Fibroblast of skin of left quadriceps (primary cell): ENCODE results near the gene ANO1.

ENCODE experiments used
- DNase-seq, 2 experiments: peaks; one replicate each; pipeline ENCODE4 v3.0.0-alpha.2; 2013; ENCODE audit warnings: low read depth in 2 of 2

ANO1 gene

GRCh38 chr11:70115778-70116177, 37.7 kb downstream of the ANO1 start:
- no peak for DNase-seq

GRCh38 chr11:70116386-70117065, 38.4 kb downstream of the ANO1 start:
- DNase-seq = no peak

- DNase-seq = no peak
Measured at GRCh38 chr11:70117567-70118145, 39.5 kb downstream of the ANO1 start.

DNA sequence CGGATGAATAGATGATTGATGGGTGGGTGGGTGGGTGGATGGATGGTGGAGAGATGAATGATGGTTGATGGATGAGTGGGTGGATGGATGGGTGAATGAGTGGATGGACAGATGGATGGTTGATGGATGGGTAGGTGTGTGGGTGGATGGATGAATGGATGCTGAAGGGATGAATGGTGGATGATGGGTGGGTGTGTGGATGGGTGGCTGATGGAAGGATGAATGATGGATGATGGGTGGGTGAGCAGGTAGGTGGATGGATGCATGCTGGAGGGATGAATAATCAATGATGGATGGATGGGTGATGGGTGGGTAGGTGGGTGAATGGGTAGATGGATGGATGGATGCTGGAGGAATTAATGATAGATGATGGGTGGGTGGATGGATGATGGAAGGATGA, 40.5 kb downstream of the ANO1 start:
- no peak for DNase-seq

- DNase-seq = no peak
Measured at GRCh38 chr11:70119502-70119901, 41.4 kb downstream of the ANO1 start.

- DNase-seq = no peak
Measured at GRCh38 chr11:70120674-70121073, 42.6 kb downstream of the ANO1 start.

DNA sequence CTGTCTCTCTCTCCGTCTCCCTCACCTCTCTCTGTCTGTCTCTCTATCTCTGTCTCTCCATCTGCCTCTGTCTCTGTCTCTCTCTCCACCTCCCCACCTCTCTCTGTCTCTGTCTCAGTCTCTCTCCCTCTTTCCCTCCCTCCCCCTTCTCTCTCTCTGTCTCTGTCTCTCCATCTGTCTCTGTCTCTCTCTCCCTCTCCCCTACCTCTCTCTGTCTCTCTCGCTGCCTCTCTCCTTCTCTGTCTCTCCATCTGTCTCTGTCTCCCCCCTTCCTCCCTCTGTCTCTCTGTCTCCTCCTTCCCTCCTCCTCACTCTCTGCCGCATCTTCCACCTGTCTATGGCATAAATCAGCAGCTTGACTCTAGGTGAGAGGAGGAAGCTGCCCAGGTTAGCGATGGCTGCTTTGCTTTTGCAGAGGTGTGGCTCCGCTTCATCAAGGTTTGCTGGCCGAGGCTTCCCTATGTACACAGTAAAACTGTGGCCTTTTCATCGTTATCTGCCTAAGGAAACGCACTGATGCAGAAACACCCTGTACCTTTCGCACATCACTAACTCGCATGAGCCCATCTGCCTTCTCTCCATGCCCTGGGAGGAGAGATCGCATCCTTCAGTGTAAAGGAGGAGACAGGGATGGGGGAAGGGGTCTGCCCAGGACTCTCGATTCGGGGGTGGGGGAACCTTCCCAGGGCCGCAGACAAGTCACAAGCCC, 44.5 kb downstream of the ANO1 start:
- DNase-seq = no peak

DNA sequence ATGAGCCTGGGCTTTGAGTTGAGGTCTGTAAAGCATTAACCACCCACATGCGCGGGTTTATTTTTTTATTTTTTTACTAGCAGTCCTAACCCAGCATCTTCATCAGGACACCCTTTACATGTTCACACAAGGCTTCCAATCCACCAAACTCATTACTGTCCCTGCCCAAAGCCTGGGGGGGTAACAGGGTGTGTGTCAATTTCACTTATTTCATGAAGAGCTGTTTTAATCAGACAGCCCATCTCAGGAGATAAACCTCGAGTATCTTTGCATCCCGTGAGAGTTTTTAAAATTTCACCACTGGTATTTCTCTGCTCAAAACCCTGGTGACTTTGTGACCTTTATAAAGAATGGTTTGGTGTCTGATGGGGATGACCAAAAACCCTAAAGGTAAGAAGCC, 45.6 kb downstream of the ANO1 start:
- DNase-seq = no peak

- DNase-seq = no peak
Measured at GRCh38 chr11:70124321-70125000, 46.3 kb downstream of the ANO1 start.

- no peak for DNase-seq
Measured at GRCh38 chr11:70126494-70126893, 48.4 kb downstream of the ANO1 start.

DNA sequence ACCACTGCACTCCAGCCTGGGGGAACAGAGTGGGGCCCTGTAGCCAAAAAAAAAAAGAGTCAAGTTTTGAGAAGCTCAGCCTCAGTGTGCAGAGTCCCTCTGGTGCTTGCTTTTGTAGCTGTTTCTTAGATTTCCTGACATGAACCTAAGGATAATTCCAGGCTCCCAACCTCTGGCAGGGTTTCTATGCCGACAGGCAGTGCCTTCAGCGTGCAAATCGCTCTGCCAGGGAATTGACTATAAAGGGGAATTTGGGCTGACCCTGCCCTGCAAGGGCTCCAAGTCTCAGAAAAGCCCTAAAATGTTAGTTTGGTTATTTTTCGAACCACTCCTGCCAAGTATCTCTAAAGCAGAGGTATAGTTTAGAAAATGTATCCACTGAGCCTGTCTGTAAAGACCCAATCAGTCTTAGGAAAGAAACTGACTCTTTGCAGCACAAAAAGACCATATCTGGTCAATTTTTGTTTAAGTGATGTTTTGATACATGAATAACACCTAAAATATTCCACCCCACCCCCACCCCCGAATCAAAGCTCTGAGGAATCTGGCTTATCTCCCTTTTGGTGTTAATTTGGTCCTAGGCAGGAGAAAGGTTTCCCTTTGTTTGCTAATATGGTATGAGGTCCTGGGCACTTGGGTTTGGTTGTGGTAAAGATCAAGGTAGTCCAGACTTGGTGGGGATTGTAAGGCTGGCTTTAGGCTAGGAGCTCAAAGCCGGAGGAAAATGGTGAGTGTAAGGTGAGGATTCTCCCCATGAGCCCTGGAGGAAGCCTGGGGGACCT, 49.7 kb downstream of the ANO1 start:
- DNase-seq = peak; percentile 8 to 14

DNA sequence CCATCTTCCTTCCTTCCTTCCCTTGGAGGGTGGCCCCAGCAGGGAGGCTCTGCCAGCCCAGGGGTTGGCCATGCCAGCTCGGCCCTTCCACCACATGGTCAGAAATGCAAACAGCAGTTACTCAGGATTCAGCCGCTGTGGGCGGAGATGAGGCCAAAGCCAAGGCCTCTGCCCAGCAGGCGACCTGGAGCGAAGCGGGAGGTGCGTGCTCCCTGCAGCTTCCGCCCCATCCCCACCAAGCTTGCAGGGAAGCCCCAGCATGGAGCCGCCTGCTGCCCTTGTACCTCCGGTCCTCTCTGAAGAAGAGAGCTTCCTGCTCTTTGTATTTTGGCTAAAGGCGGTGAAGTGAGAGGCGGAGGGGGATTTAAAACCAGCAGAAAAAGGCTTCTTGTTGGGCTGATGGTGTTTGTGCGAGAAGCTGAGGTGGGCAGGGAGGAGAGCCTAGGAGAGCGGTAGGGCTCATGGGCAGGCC, 50.4 kb downstream of the ANO1 start:
- DNase-seq = no peak

GRCh38 chr11:70129051-70129592, 51.0 kb downstream of the ANO1 start:
- DNase-seq = no peak

GRCh38 chr11:70130636-70131035, 52.5 kb downstream of the ANO1 start:
- no peak for DNase-seq

- DNase-seq = no peak
Measured at GRCh38 chr11:70131606-70132190, 53.6 kb downstream of the ANO1 start.

GRCh38 chr11:70132641-70133040, 54.5 kb downstream of the ANO1 start:
- DNase-seq = no peak

GRCh38 chr11:70133771-70134335, 55.7 kb downstream of the ANO1 start:
- no peak for DNase-seq

GRCh38 chr11:70134490-70134889, 56.4 kb downstream of the ANO1 start:
- no peak for DNase-seq

GRCh38 chr11:70135142-70135541, 57.0 kb downstream of the ANO1 start:
- DNase-seq = no peak

GRCh38 chr11:70135625-70136059, 57.5 kb downstream of the ANO1 start:
- no peak for DNase-seq

DNA sequence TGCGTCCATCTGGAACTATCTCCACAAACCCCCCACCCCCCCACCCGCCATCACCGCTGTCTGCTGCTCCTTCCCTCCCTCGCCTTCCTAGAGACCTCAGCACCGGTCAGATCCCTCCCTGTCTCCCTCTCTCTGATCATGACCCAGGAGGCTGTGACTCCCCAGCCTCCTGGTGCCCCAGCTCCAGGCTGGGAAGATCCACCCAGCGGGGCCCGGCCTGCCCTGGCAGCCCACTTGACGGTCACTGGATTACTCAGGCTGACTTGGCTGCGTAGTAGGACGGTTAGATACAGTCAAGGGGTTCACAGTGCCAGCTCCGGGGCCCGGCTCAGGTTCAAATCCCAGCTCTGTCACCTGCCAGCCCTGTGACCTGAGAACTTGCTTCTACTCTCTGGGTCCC, 59.3 kb downstream of the ANO1 start:
- DNase-seq = no peak
